Esophagus muscularis mucosa (tissue), 4 donors: ENCODE results near the gene PPL. TPM values are rescaled to one million over a fixed set of nuclear protein-coding genes. Genes with fewer than 3 reads are reported as not detected.
"Not testable (repeated sequence)": the region's sequence is repeated elsewhere in the genome, so short reads cannot be mapped to it uniquely, and the experiment has no call there.

Source experiments
- DNase-seq: peaks from one replicate; pipeline ENCODE4 v3.0.0-alpha.2; 2017; ENCODE audit errors: extremely low spot score
- H3K27ac ChIP-seq, 4 donors: fragments of 200-600 bp; sonication (generic); replicated peaks in 1 of 4; 1 replicate in 3 of 4; 2 replicates in 1 of 4; pipeline ENCODE4 v1.5.1; 2016 to 2019; ENCODE audit warnings: mild to moderate bottlenecking in 1 of 4
- H3K27me3 ChIP-seq, 4 donors: fragments of 200-600 bp; sonication (generic); one replicate each; pipeline versions ENCODE4 v1.5.1 to v1.6.0; 2016 to 2019
- H3K36me3 ChIP-seq, 4 donors: fragments of 200-600 bp; sonication (generic); one replicate each; pipeline ENCODE4 v1.5.1; 2016 to 2019
- H3K4me1 ChIP-seq, 4 donors: fragments of 200-600 bp; sonication (generic); one replicate each; pipeline ENCODE4 v1.5.1; 2016 to 2019
- H3K4me3 ChIP-seq, 4 donors: fragments of 200-600 bp; sonication (generic); 1 replicate in 2 of 4; 2 replicates in 2 of 4; pipeline ENCODE4 v1.5.1; 2016 to 2019; ENCODE audit warnings: mild to moderate bottlenecking in 4 of 4, moderate library complexity in 1 of 4
- H3K9me3 ChIP-seq, 4 donors: fragments of 200-600 bp; sonication (generic); 1 replicate in 3 of 4; 2 replicates in 1 of 4; pipeline ENCODE4 v1.5.1; 2016 to 2019
- CTCF ChIP-seq, 3 experiments: fragments of 200-600 bp in 2 of 3; fragments of 450-650 bp in 1 of 3; sonication (generic) in 2 of 3; IDR thresholded peaks; one replicate each; pipeline ENCODE4 v1.5.1; 2017 to 2019; ENCODE audit warnings: antibody characterized with exemption in 3 of 3, mild to moderate bottlenecking in 2 of 3, moderate library complexity in 1 of 3
- EP300 ChIP-seq: sonication (generic); formaldehyde crosslinking; IDR thresholded peaks from one replicate; pipeline ENCODE4 v1.6.1; 2017; ENCODE audit warnings: antibody characterized with exemption
- POLR2A ChIP-seq: fragments of 450-650 bp; IDR thresholded peaks from one replicate; pipeline ENCODE4 v1.6.1; 2017; ENCODE audit warnings: antibody characterized with exemption, moderate library complexity, mild to moderate bottlenecking, low read depth
- POLR2AphosphoS5 ChIP-seq, 2 donors: sonication (generic); formaldehyde crosslinking; IDR thresholded peaks; one replicate each; pipeline ENCODE4 v1.6.1; 2017; ENCODE audit warnings: antibody characterized with exemption in 2 of 2
- WGBS: methylation state at CpG from one replicate; pipeline ENCODE4 v1.1.5; 2018; 5-methylcytosine and 5-hydroxymethylcytosine counted together
- intact Hi-C: fragments of 100-400 bp; cut with DNase I; formaldehyde crosslinking; loops from one replicate; pipeline ENCODE4 v1.15.1; 2023
- total RNA-seq, 4 donors: library from RNA; depleted of rRNA; stranded (reverse); fragments of >200 nt; gene quantifications; one replicate each; pipeline versions ENCODE4 v1.1.0 to v1.2.1, GENCODE V29; 2016

The PPL gene
- total RNA-seq, 4 donors from 2014 or later = 36.3 to 78.4 (median 57.4) TPM

- intact Hi-C loops = loop anchor here (10.0 kb wide), 1 partner anchor 220 kb away; the partner anchor contains the start of genes ANKS3 and DNAAF8
- H3K9me3 ChIP-seq = no peaks in the 10 kb centered on the region
- no peak for TF ChIP-seq POLR2A
- TF ChIP-seq CTCF (IDR thresholded peaks at IDR 0.05) = no peak
- no peak for TF ChIP-seq POLR2AphosphoS5 (IDR thresholded peaks at IDR 0.05)
- TF ChIP-seq EP300 = no peak
- no peak overlapping the region for H3K4me3 ChIP-seq
- H3K4me1 ChIP-seq = peaks cover 16 to 35% (median 31%) of the 10 kb centered on the region in 4 donors
- DNase-seq = no peak
- WGBS = 77% methylated on average over 1 of the region's 1 CpG
- no peaks in the 10 kb centered on the region for H3K36me3 ChIP-seq
- H3K27ac ChIP-seq = no peak overlapping the region
- H3K27me3 ChIP-seq = no peaks in the 10 kb centered on the region
Measured at GRCh38 chr16:4954714-4955113, 17.8 kb upstream of the PPL start.

GRCh38 chr16:4951583-4951982 lies 14.6 kb upstream of the PPL start:
- not testable (repeated sequence) for H3K36me3 ChIP-seq, H3K9me3 ChIP-seq, H3K4me3 ChIP-seq, DNase-seq, H3K27me3 ChIP-seq, H3K4me1 ChIP-seq, H3K27ac ChIP-seq
- 78% methylated on average over 3 of the region's 3 CpGs for WGBS
- intact Hi-C loops = loop anchor here (10.0 kb wide), 1 partner anchor 217 kb away; the partner anchor contains the start of genes ANKS3 and DNAAF8

- H3K36me3 ChIP-seq = no peaks in the 10 kb centered on the region
- intact Hi-C loops = loop anchor here (10.0 kb wide), 1 partner anchor 215 kb away; the partner anchor contains the start of genes ANKS3 and DNAAF8
- no peak overlapping the region for H3K27ac ChIP-seq
- no peak overlapping the region for H3K4me3 ChIP-seq
- H3K9me3 ChIP-seq = no peaks in the 10 kb centered on the region
- DNase-seq = no peak
- 78% methylated on average over 10 of the region's 10 CpGs for WGBS
- TF ChIP-seq EP300 (no peak), POLR2AphosphoS5 (IDR thresholded peaks at IDR 0.05) (no peak), CTCF (IDR thresholded peaks at IDR 0.05) (no peak), POLR2A (no peak)
- H3K27me3 ChIP-seq = no peaks in the 10 kb centered on the region
- peaks cover 11 to 13% (median 12%) of the 10 kb centered on the region in 4 donors for H3K4me1 ChIP-seq
Measured at GRCh38 chr16:4949986-4950385, 13.0 kb upstream of the PPL start.

- DNase-seq = no peak
- peaks cover 20 to 21% (median 20%) of the 10 kb centered on the region in 4 donors for H3K4me1 ChIP-seq
- 74% methylated on average over 15 of the region's 16 CpGs for WGBS
- H3K4me3 ChIP-seq = no peak overlapping the region
- H3K27ac ChIP-seq = no peak overlapping the region
- TF ChIP-seq POLR2AphosphoS5 (IDR thresholded peaks at IDR 0.05) (no peak), CTCF (IDR thresholded peaks at IDR 0.05) (no peak), POLR2A (no peak), EP300 (no peak)
- H3K36me3 ChIP-seq = no peaks in the 10 kb centered on the region
- H3K9me3 ChIP-seq = no peaks in the 10 kb centered on the region
- intact Hi-C loops = no loop called here
- no peaks in the 10 kb centered on the region for H3K27me3 ChIP-seq
Measured at GRCh38 chr16:4948903-4949766, 12.2 kb upstream of the PPL start.

GRCh38 chr16:4947722-4948503 lies 11.0 kb upstream of the PPL start:
- Histone ChIP-seq H3K9me3 (no peaks in the 10 kb centered on the region), H3K4me3 (no peak overlapping the region), H3K4me1 (peaks cover 32 to 33% (median 33%) of the 10 kb centered on the region in 4 donors), H3K27ac (peak overlapping the region in 1 of 4 donors; percentile 34), H3K27me3 (no peaks in the 10 kb centered on the region), H3K36me3 (no peaks in the 10 kb centered on the region)
- intact Hi-C loops = no loop called here
- no peak for DNase-seq
- TF ChIP-seq POLR2A (no peak), POLR2AphosphoS5 (IDR thresholded peaks at IDR 0.05) (no peak), EP300 (no peak), CTCF (IDR thresholded peaks at IDR 0.05) (no peak)
- 76% methylated on average over 16 of the region's 16 CpGs for WGBS
